ENCODE measurements around the gene IMPA2. TPM values are rescaled to one million over a fixed set of nuclear protein-coding genes. Genes with fewer than 3 reads are reported as not detected.

IMPA2 gene
- total and polyA plus RNA-seq, 10 of the 15 experiments (the other 5 are each of a cell fraction or from before 2014, with no cell fraction given): 0.24 to 21.0 (median 11.4) TPM

DNA sequence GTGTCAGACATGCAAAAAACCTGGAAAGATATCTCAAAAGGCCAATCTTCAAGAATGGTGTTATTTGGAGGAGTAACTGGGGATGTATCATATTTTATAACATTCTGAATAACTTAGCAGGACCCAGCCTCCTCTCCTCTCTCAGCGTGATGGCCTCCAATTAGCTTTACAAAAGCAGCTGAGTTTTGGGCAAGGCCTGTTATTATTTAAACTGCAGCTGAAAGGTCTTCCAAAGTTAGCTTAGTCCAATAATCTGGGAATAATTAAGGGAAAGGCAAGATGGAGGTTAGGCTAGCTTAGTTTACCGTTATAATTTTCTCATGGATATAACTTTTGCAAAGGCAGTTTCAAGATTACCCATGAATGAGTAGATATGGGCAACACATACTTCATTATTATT lies 40.4 kb upstream of the IMPA2 start (continued):
- TF ChIP-seq, protein P1, sequence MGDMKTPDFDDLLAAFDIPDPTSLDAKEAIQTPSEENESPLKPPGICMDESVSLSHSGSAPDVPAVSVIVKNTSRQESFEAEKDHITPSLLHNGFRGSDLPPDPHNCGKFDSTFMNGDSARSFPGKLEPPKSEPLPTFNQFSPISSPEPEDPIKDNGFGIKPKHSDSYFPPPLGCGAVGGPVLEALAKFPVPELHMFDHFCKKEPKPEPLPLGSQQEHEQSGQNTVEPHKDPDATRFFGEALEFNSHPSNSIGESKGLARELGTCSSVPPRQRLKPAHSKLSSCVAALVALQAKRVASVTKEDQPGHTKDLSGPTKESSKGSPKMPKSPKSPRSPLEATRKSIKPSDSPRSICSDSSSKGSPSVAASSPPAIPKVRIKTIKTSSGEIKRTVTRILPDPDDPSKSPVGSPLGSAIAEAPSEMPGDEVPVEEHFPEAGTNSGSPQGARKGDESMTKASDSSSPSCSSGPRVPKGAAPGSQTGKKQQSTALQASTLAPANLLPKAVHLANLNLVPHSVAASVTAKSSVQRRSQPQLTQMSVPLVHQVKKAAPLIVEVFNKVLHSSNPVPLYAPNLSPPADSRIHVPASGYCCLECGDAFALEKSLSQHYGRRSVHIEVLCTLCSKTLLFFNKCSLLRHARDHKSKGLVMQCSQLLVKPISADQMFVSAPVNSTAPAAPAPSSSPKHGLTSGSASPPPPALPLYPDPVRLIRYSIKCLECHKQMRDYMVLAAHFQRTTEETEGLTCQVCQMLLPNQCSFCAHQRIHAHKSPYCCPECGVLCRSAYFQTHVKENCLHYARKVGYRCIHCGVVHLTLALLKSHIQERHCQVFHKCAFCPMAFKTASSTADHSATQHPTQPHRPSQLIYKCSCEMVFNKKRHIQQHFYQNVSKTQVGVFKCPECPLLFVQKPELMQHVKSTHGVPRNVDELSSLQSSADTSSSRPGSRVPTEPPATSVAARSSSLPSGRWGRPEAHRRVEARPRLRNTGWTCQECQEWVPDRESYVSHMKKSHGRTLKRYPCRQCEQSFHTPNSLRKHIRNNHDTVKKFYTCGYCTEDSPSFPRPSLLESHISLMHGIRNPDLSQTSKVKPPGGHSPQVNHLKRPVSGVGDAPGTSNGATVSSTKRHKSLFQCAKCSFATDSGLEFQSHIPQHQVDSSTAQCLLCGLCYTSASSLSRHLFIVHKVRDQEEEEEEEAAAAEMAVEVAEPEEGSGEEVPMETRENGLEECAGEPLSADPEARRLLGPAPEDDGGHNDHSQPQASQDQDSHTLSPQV (IDR thresholded peaks at IDR 0.05): no peak
- TF ChIP-seq, protein P2, sequence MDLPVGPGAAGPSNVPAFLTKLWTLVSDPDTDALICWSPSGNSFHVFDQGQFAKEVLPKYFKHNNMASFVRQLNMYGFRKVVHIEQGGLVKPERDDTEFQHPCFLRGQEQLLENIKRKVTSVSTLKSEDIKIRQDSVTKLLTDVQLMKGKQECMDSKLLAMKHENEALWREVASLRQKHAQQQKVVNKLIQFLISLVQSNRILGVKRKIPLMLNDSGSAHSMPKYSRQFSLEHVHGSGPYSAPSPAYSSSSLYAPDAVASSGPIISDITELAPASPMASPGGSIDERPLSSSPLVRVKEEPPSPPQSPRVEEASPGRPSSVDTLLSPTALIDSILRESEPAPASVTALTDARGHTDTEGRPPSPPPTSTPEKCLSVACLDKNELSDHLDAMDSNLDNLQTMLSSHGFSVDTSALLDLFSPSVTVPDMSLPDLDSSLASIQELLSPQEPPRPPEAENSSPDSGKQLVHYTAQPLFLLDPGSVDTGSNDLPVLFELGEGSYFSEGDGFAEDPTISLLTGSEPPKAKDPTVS (IDR thresholded peaks at IDR 0.05; ENCODE audit: low read depth, low read length): no peak
- no peak for TF ChIP-seq SREBF2 (IDR thresholded peaks at IDR 0.05; ENCODE audit: low read length)
- no peak for TF ChIP-seq CHD4 (IDR thresholded peaks at IDR 0.05)
- no peak for TF ChIP-seq NFYA (IDR thresholded peaks at IDR 0.05; ENCODE audit: borderline replicate concordance, low read depth, low read length)
- TF ChIP-seq JUNB (IDR thresholded peaks at IDR 0.05): no peak

DNA sequence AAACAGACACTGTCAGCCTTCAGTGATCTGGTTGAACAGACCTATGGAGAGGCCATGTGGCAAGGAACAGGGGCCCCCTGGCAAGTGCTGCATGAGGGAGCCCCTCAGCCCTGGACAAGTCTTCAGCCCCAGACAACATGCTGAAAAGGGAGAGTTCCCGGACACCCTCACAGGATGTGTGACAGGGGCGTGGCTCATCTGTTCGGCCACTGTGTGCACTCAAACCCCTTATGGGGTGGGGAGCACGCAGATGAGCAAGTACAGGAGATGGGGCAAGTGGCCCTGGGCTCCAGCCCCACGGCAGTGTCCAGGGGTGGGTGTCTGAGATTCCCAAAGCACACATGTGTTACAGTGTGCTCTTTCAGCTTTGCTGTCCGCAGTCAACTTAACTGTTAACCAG lies 37.8 kb upstream of the IMPA2 start:
- 15% methylated on average over 6 of the region's 6 CpGs for whole genome bisulfite sequencing (ENCODE audit: insufficient coverage, insufficient replicate concordance, low lambda C conversion rate, missing lambda C conversion rate)
- Histone ChIP-seq H3K27ac (ENCODE audit: control insufficient read depth, insufficient read depth) (no peak overlapping the region), H3K9ac (ENCODE audit: control insufficient read depth, insufficient read depth, low read length) (no peak overlapping the region), H3K4me1 (ENCODE audit: control insufficient read depth, insufficient read depth, low read length) (no peaks in the 10 kb centered on the region), H3K4me2 (ENCODE audit: control insufficient read depth, insufficient read depth) (no peak overlapping the region), H3K79me2 (ENCODE audit: control insufficient read depth, insufficient read depth, low read length) (no peaks in the 10 kb centered on the region), H3K4me3 (no peak overlapping the region), H2AFZ (ENCODE audit: control insufficient read depth, low read depth, low read length) (no peak overlapping the region), H3K9me3 (replicated peaks; ENCODE audit: control insufficient read depth, insufficient read depth, low read length) (no peaks in the 10 kb centered on the region), H3K27me3 (replicated peaks in 1 of 2; ENCODE audit: control insufficient read depth in 2 of 2, insufficient read depth in 2 of 2, low read length in 1 of 2) (no peaks in the 10 kb centered on the region), H3K36me3 (ENCODE audit: control insufficient read depth in 2 of 2, insufficient read depth in 2 of 2, low read length in 1 of 2) (no peaks in the 10 kb centered on the region), H4K20me1 (ENCODE audit: control insufficient read depth, insufficient read depth) (no peaks in the 10 kb centered on the region)
- CTCF ChIA-PET: interaction anchor here (0.7 to 1.3 kb wide), 2 partner anchors 209 to 210 kb away, joined by 3 to 4 read pairs; no protein-coding TSS in a partner anchor
- DNase-seq (ENCODE audit: low read depth, low spot score) (no peak), ATAC-seq (no peak), FAIRE-seq (no peak)
- RAD21 ChIA-PET (ENCODE audit: unreplicated experiment): no interaction called here
- BruUV-seq (replicated peaks): no TSS peak
- SMC1A ChIA-PET (ENCODE audit: uncharacterized antibody, unreplicated experiment): no interaction called here
- TF ChIP-seq YBX1 (IDR thresholded peaks at IDR 0.05) (no peak), SMARCA5 (IDR thresholded peaks at IDR 0.05) (no peak), POLR2AphosphoS2 (IDR thresholded peaks at IDR 0.05; ENCODE audit: low read depth, low read length) (no peak)
- intact Hi-C loops (cut with micrococcal nuclease; ENCODE audit: unreplicated experiment): no loop called here
- POLR2A ChIA-PET: no interaction called here
- in situ Hi-C loops (cut with MboI): no loop called here

All from GM12878 (cell line).